ENCODE data around the gene ZNF816.
"Not testable (repeated sequence)": the region's sequence is repeated elsewhere in the genome, so short reads cannot be mapped to it uniquely, and the experiment has no call there.

ZNF816 gene

GRCh38 chr19:52961981-52962380 is 700 bp downstream of the ZNF816 start:
- H3K4me3 ChIP-seq (ENCODE audit: low read depth, low read length): peak overlapping the region; percentile 76

- no peak overlapping the region for H3K4me3 ChIP-seq (ENCODE audit: low read depth, low read length)
These were observed 2.9 kb downstream of the ZNF816 start for GRCh38 chr19:52959613-52960295.

GRCh38 chr19:52957591-52957990 is 5.1 kb downstream of the ZNF816 start:
- no peak overlapping the region for H3K4me3 ChIP-seq (ENCODE audit: low read depth, low read length)

- H3K4me3 ChIP-seq (ENCODE audit: low read depth, low read length): no peak overlapping the region
These were observed 5.8 kb downstream of the ZNF816 start for GRCh38 chr19:52956917-52957316.

GRCh38 chr19:52949422-52949821 is 13.3 kb downstream of the ZNF816 start:
- H3K4me3 ChIP-seq (ENCODE audit: low read depth, low read length): no peak overlapping the region

GRCh38 chr19:52948025-52948770 is 14.5 kb downstream of the ZNF816 start:
- no peak overlapping the region for H3K4me3 ChIP-seq (ENCODE audit: low read depth, low read length)

- peak overlapping the region; percentile 17 for H3K4me3 ChIP-seq (ENCODE audit: low read depth, low read length)
These were observed 16.1 kb downstream of the ZNF816 start for GRCh38 chr19:52946322-52947310.

GRCh38 chr19:52945652-52946321 is 16.9 kb downstream of the ZNF816 start:
- H3K4me3 ChIP-seq (ENCODE audit: low read depth, low read length): peak overlapping the region; percentile 17

- not testable (repeated sequence) for H3K4me3 ChIP-seq (ENCODE audit: low read depth, low read length)
These were observed 17.8 kb downstream of the ZNF816 start for GRCh38 chr19:52944703-52945493.

GRCh38 chr19:52943884-52944643 is 18.6 kb downstream of the ZNF816 start:
- H3K4me3 ChIP-seq (ENCODE audit: low read depth, low read length): no peak overlapping the region

- no peak overlapping the region for H3K4me3 ChIP-seq (ENCODE audit: low read depth, low read length)
These were observed 19.4 kb downstream of the ZNF816 start for GRCh38 chr19:52943134-52943883.

GRCh38 chr19:52942386-52943133 is 20.1 kb downstream of the ZNF816 start:
- H3K4me3 ChIP-seq (ENCODE audit: low read depth, low read length): peak overlapping the region; percentile 80

- H3K4me3 ChIP-seq (ENCODE audit: low read depth, low read length): peak overlapping the region; percentile 80
These were observed 20.7 kb downstream of the ZNF816 start for GRCh38 chr19:52941941-52942385.

GRCh38 chr19:52941523-52941922 is 21.2 kb downstream of the ZNF816 start:
- peak overlapping the region; percentile 80 for H3K4me3 ChIP-seq (ENCODE audit: low read depth, low read length)

GRCh38 chr19:52940905-52941304 is 21.8 kb downstream of the ZNF816 start:
- not testable (repeated sequence) for H3K4me3 ChIP-seq (ENCODE audit: low read depth, low read length)

GRCh38 chr19:52938761-52939160 is 23.9 kb downstream of the ZNF816 start:
- no peak overlapping the region for H3K4me3 ChIP-seq (ENCODE audit: low read depth, low read length)

- no peak overlapping the region for H3K4me3 ChIP-seq (ENCODE audit: low read depth, low read length)
These were observed 25.7 kb downstream of the ZNF816 start for GRCh38 chr19:52936954-52937325.

All from iPS-11a (cell line).